ENCODE data around the gene EIF3B. TPM values are rescaled to one million over a fixed set of nuclear protein-coding genes. Genes with fewer than 3 reads are reported as not detected.

Gene EIF3B
- polyA plus RNA-seq, 1 donor, result 120 TPM

GRCh38 chr7:2358968-2359527 is 4.4 kb downstream of the EIF3B start:
- Histone ChIP-seq H3K36me3 (ENCODE audit: control insufficient read depth, insufficient read depth, low read length) (peaks cover 43% of the 10 kb centered on the region), H3K27ac (ENCODE audit: low read length) (no peak overlapping the region), H3K4me1 (ENCODE audit: control insufficient read depth, insufficient read depth, low read length) (peaks cover 2% of the 10 kb centered on the region), H3K27me3 (ENCODE audit: control insufficient read depth, insufficient read depth, low read length) (no peaks in the 10 kb centered on the region), H3K9me3 (ENCODE audit: control insufficient read depth, low read depth, low read length) (no peaks in the 10 kb centered on the region), H3K4me3 (ENCODE audit: low read length) (no peak overlapping the region)
- DNase-seq, result no peak
- no CpG with 5 or more reads among the region's 8 CpGs for WGBS (ENCODE audit: insufficient coverage, low lambda C conversion rate)

GRCh38 chr7:2359610-2360009 is 5.0 kb downstream of the EIF3B start:
- Histone ChIP-seq H3K4me3 (ENCODE audit: low read length) (no peak overlapping the region), H3K27me3 (ENCODE audit: control insufficient read depth, insufficient read depth, low read length) (no peaks in the 10 kb centered on the region), H3K27ac (ENCODE audit: low read length) (no peak overlapping the region), H3K4me1 (ENCODE audit: control insufficient read depth, insufficient read depth, low read length) (peaks cover 2% of the 10 kb centered on the region), H3K9me3 (ENCODE audit: control insufficient read depth, low read depth, low read length) (no peaks in the 10 kb centered on the region), H3K36me3 (ENCODE audit: control insufficient read depth, insufficient read depth, low read length) (peaks cover 48% of the 10 kb centered on the region)
- DNase-seq, result no peak
- 100% methylated on average over 1 of the region's 11 CpGs for WGBS (ENCODE audit: insufficient coverage, low lambda C conversion rate)

GRCh38 chr7:2360796-2361195 is 6.2 kb downstream of the EIF3B start:
- Histone ChIP-seq H3K27me3 (ENCODE audit: control insufficient read depth, insufficient read depth, low read length) (no peaks in the 10 kb centered on the region), H3K9me3 (ENCODE audit: control insufficient read depth, low read depth, low read length) (no peaks in the 10 kb centered on the region), H3K27ac (ENCODE audit: low read length) (no peak overlapping the region), H3K4me3 (ENCODE audit: low read length) (no peak overlapping the region), H3K36me3 (ENCODE audit: control insufficient read depth, insufficient read depth, low read length) (peaks cover 57% of the 10 kb centered on the region), H3K4me1 (ENCODE audit: control insufficient read depth, insufficient read depth, low read length) (peaks cover 2% of the 10 kb centered on the region)
- DNase-seq, result no peak
- no CpG with 5 or more reads among the region's 6 CpGs for WGBS (ENCODE audit: insufficient coverage, low lambda C conversion rate)

- H3K4me1 ChIP-seq (ENCODE audit: control insufficient read depth, insufficient read depth, low read length), result no peaks in the 10 kb centered on the region
- no CpG with 5 or more reads among the region's 27 CpGs for WGBS (ENCODE audit: insufficient coverage, low lambda C conversion rate)
- H3K36me3 ChIP-seq (ENCODE audit: control insufficient read depth, insufficient read depth, low read length), result peaks cover 67% of the 10 kb centered on the region
Measured at GRCh38 chr7:2362385-2363088, 7.9 kb downstream of the EIF3B start.

GRCh38 chr7:2369139-2369538 is 14.5 kb downstream of the EIF3B start:
- no peak overlapping the region for H3K4me3 ChIP-seq (ENCODE audit: low read length)
- peaks cover 88% of the 10 kb centered on the region for H3K36me3 ChIP-seq (ENCODE audit: control insufficient read depth, insufficient read depth, low read length)
- WGBS (ENCODE audit: insufficient coverage, low lambda C conversion rate), result 96% methylated on average over 3 of the region's 10 CpGs
- no peaks in the 10 kb centered on the region for H3K27me3 ChIP-seq (ENCODE audit: control insufficient read depth, insufficient read depth, low read length)
- no peak overlapping the region for H3K27ac ChIP-seq (ENCODE audit: low read length)
- DNase-seq, result no peak
- no peaks in the 10 kb centered on the region for H3K4me1 ChIP-seq (ENCODE audit: control insufficient read depth, insufficient read depth, low read length)
- no peaks in the 10 kb centered on the region for H3K9me3 ChIP-seq (ENCODE audit: control insufficient read depth, low read depth, low read length)

More at GRCh38 chr7:2362385-2363088, 7.9 kb downstream of the EIF3B start:
- no peaks in the 10 kb centered on the region for H3K9me3 ChIP-seq (ENCODE audit: control insufficient read depth, low read depth, low read length)
- H3K27ac ChIP-seq (ENCODE audit: low read length), result no peak overlapping the region
- H3K4me3 ChIP-seq (ENCODE audit: low read length), result no peak overlapping the region
- H3K27me3 ChIP-seq (ENCODE audit: control insufficient read depth, insufficient read depth, low read length), result no peaks in the 10 kb centered on the region
- no peak for DNase-seq

GRCh38 chr7:2371329-2371728 is 16.7 kb downstream of the EIF3B start:
- DNase-seq, result no peak
- Histone ChIP-seq H3K4me3 (ENCODE audit: low read length) (no peak overlapping the region), H3K27me3 (ENCODE audit: control insufficient read depth, insufficient read depth, low read length) (no peaks in the 10 kb centered on the region), H3K27ac (ENCODE audit: low read length) (no peak overlapping the region), H3K4me1 (ENCODE audit: control insufficient read depth, insufficient read depth, low read length) (no peaks in the 10 kb centered on the region), H3K36me3 (ENCODE audit: control insufficient read depth, insufficient read depth, low read length) (peaks cover 91% of the 10 kb centered on the region), H3K9me3 (ENCODE audit: control insufficient read depth, low read depth, low read length) (no peaks in the 10 kb centered on the region)
- WGBS (ENCODE audit: insufficient coverage, low lambda C conversion rate), result no CpG with 5 or more reads among the region's 8 CpGs

- H3K4me1 ChIP-seq (ENCODE audit: control insufficient read depth, insufficient read depth, low read length), result no peaks in the 10 kb centered on the region
- no peaks in the 10 kb centered on the region for H3K27me3 ChIP-seq (ENCODE audit: control insufficient read depth, insufficient read depth, low read length)
- DNase-seq, result no peak
- no peaks in the 10 kb centered on the region for H3K9me3 ChIP-seq (ENCODE audit: control insufficient read depth, low read depth, low read length)
- H3K4me3 ChIP-seq (ENCODE audit: low read length), result no peak overlapping the region
- whole genome bisulfite sequencing (ENCODE audit: insufficient coverage, low lambda C conversion rate), result no CpG with 5 or more reads among the region's 14 CpGs
- no peak overlapping the region for H3K27ac ChIP-seq (ENCODE audit: low read length)
- peaks cover 90% of the 10 kb centered on the region for H3K36me3 ChIP-seq (ENCODE audit: control insufficient read depth, insufficient read depth, low read length)
Measured at GRCh38 chr7:2372724-2373123, 18.1 kb downstream of the EIF3B start.

GRCh38 chr7:2373124-2373556 is 18.5 kb downstream of the EIF3B start:
- H3K4me3 ChIP-seq (ENCODE audit: low read length), result no peak overlapping the region
- DNase-seq, result no peak
- H3K27me3 ChIP-seq (ENCODE audit: control insufficient read depth, insufficient read depth, low read length), result no peaks in the 10 kb centered on the region
- H3K4me1 ChIP-seq (ENCODE audit: control insufficient read depth, insufficient read depth, low read length), result no peaks in the 10 kb centered on the region
- H3K27ac ChIP-seq (ENCODE audit: low read length), result no peak overlapping the region
- no peaks in the 10 kb centered on the region for H3K9me3 ChIP-seq (ENCODE audit: control insufficient read depth, low read depth, low read length)
- WGBS (ENCODE audit: insufficient coverage, low lambda C conversion rate), result no CpG with 5 or more reads among the region's 14 CpGs
- H3K36me3 ChIP-seq (ENCODE audit: control insufficient read depth, insufficient read depth, low read length), result peaks cover 86% of the 10 kb centered on the region

GRCh38 chr7:2373646-2374045 is 19.0 kb downstream of the EIF3B start:
- no peaks in the 10 kb centered on the region for H3K4me1 ChIP-seq (ENCODE audit: control insufficient read depth, insufficient read depth, low read length)
- no peak for DNase-seq
- H3K9me3 ChIP-seq (ENCODE audit: control insufficient read depth, low read depth, low read length), result no peaks in the 10 kb centered on the region
- peaks cover 86% of the 10 kb centered on the region for H3K36me3 ChIP-seq (ENCODE audit: control insufficient read depth, insufficient read depth, low read length)
- H3K27ac ChIP-seq (ENCODE audit: low read length), result no peak overlapping the region
- H3K4me3 ChIP-seq (ENCODE audit: low read length), result no peak overlapping the region
- WGBS (ENCODE audit: insufficient coverage, low lambda C conversion rate), result no CpG with 5 or more reads among the region's 7 CpGs
- no peaks in the 10 kb centered on the region for H3K27me3 ChIP-seq (ENCODE audit: control insufficient read depth, insufficient read depth, low read length)

- peaks cover 86% of the 10 kb centered on the region for H3K36me3 ChIP-seq (ENCODE audit: control insufficient read depth, insufficient read depth, low read length)
- no peak overlapping the region for H3K27ac ChIP-seq (ENCODE audit: low read length)
- no peaks in the 10 kb centered on the region for H3K4me1 ChIP-seq (ENCODE audit: control insufficient read depth, insufficient read depth, low read length)
- DNase-seq, result no peak
- no peaks in the 10 kb centered on the region for H3K9me3 ChIP-seq (ENCODE audit: control insufficient read depth, low read depth, low read length)
- H3K4me3 ChIP-seq (ENCODE audit: low read length), result no peak overlapping the region
- H3K27me3 ChIP-seq (ENCODE audit: control insufficient read depth, insufficient read depth, low read length), result no peaks in the 10 kb centered on the region
- WGBS (ENCODE audit: insufficient coverage, low lambda C conversion rate), result no CpG with 5 or more reads among the region's 18 CpGs
Measured at GRCh38 chr7:2374401-2374800, 19.8 kb downstream of the EIF3B start.

All from large intestine (tissue), 3 donors.